ENCODE results near the gene ETS1. TPM values are rescaled to one million over a fixed set of nuclear protein-coding genes. Genes with fewer than 3 reads are reported as not detected.

The ETS1 gene
- total RNA-seq, 2 donors from 2014 or later, result 52.7 to 68.5 TPM

- peak; percentile 51 to 60 for ATAC-seq
- intact Hi-C loops (cut with DNase I), result loop anchor here (10.0 kb wide), 2 partner anchors 67 to 97 kb away; no protein-coding TSS in a partner anchor
- DNase-seq, result no peak
These were observed 34.5 kb upstream of the ETS1 start for GRCh38 chr11:128621601-128622501.

- no peak for ATAC-seq
- intact Hi-C loops (cut with DNase I), result loop anchor here (10.0 kb wide), 2 partner anchors 66 to 96 kb away; no protein-coding TSS in a partner anchor
- no peak for DNase-seq
These were observed 33.1 kb upstream of the ETS1 start for GRCh38 chr11:128620309-128621100.

- no peak for ATAC-seq
- intact Hi-C loops (cut with DNase I), result loop anchor here (10.0 kb wide), 2 partner anchors 65 to 95 kb away; no protein-coding TSS in a partner anchor
- DNase-seq, result no peak
These were observed 32.4 kb upstream of the ETS1 start for GRCh38 chr11:128619540-128620308.

GRCh38 chr11:128619007-128619406 is 31.6 kb upstream of the ETS1 start:
- intact Hi-C loops (cut with DNase I), result no loop called here
- DNase-seq (no peak), ATAC-seq (no peak)

- intact Hi-C loops (cut with DNase I), result no loop called here
- ATAC-seq, result no peak
These were observed 31.2 kb upstream of the ETS1 start for GRCh38 chr11:128618603-128619002.

GRCh38 chr11:128616161-128616560 is 28.8 kb upstream of the ETS1 start:
- ATAC-seq, result peak in 1 of 2 donors; percentile 61
- DNase-seq, result no peak
- intact Hi-C loops (cut with DNase I), result no loop called here

More at GRCh38 chr11:128618603-128619002, 31.2 kb upstream of the ETS1 start:
- no peak for DNase-seq

- no peak for DNase-seq
- no peak for ATAC-seq
- intact Hi-C loops (cut with DNase I), result no loop called here
These were observed 28.3 kb upstream of the ETS1 start for GRCh38 chr11:128615612-128616011.

- ATAC-seq (no peak), DNase-seq (no peak)
- intact Hi-C loops (cut with DNase I), result no loop called here
These were observed 27.7 kb upstream of the ETS1 start for GRCh38 chr11:128615076-128615475.

GRCh38 chr11:128614026-128614425 is 26.7 kb upstream of the ETS1 start:
- intact Hi-C loops (cut with DNase I), result no loop called here
- no peak for DNase-seq
- no peak for ATAC-seq

GRCh38 chr11:128613300-128613995 is 26.1 kb upstream of the ETS1 start:
- DNase-seq (no peak), ATAC-seq (no peak)
- intact Hi-C loops (cut with DNase I), result no loop called here

- intact Hi-C loops (cut with DNase I), result no loop called here
- ATAC-seq (peak in 1 of 2 donors; percentile 56), DNase-seq (no peak)
These were observed 23.6 kb upstream of the ETS1 start for GRCh38 chr11:128610721-128611617.

- DNase-seq, result no peak
- intact Hi-C loops (cut with DNase I), result loop anchor here in 1 of 2 donors (5.0 kb wide), 1 partner anchor 52 kb away; no protein-coding TSS in a partner anchor
- no peak for ATAC-seq
These were observed 22.4 kb upstream of the ETS1 start for GRCh38 chr11:128609785-128610184.

- ATAC-seq (no peak), DNase-seq (no peak)
- intact Hi-C loops (cut with DNase I), result loop anchor here in 1 of 2 donors (5.0 kb wide), 1 partner anchor 52 kb away; no protein-coding TSS in a partner anchor
These were observed 21.5 kb upstream of the ETS1 start for GRCh38 chr11:128608746-128609407.

- intact Hi-C loops (cut with DNase I), result loop anchor here in 1 of 2 donors (5.0 kb wide), 1 partner anchor 51 kb away; no protein-coding TSS in a partner anchor
- peak in 1 of 2 donors; percentile 34 for ATAC-seq
- no peak for DNase-seq
These were observed 20.5 kb upstream of the ETS1 start for GRCh38 chr11:128607819-128608218.

- intact Hi-C loops (cut with DNase I), result loop anchor here in 1 of 2 donors (5.0 kb wide), 1 partner anchor 47 kb away; no protein-coding TSS in a partner anchor
- ATAC-seq, result peak in 1 of 2 donors; percentile 27
These were observed 17.4 kb upstream of the ETS1 start for GRCh38 chr11:128604723-128605122.

GRCh38 chr11:128603752-128604414 is 16.5 kb upstream of the ETS1 start:
- intact Hi-C loops (cut with DNase I), result no loop called here
- no peak for DNase-seq
- ATAC-seq, result peak in 1 of 2 donors; percentile 24

More at GRCh38 chr11:128604723-128605122, 17.4 kb upstream of the ETS1 start:
- no peak for DNase-seq
